GM21786 (cell line): ENCODE results near the gene SMPDL3A.

Source experiments
- ATAC-seq: cut with Tn5 transposase; IDR thresholded peaks from one replicate; pipeline ENCODE4 v1.9.1; 2021; ENCODE audit not compliant: unreplicated experiment

The SMPDL3A gene

DNA sequence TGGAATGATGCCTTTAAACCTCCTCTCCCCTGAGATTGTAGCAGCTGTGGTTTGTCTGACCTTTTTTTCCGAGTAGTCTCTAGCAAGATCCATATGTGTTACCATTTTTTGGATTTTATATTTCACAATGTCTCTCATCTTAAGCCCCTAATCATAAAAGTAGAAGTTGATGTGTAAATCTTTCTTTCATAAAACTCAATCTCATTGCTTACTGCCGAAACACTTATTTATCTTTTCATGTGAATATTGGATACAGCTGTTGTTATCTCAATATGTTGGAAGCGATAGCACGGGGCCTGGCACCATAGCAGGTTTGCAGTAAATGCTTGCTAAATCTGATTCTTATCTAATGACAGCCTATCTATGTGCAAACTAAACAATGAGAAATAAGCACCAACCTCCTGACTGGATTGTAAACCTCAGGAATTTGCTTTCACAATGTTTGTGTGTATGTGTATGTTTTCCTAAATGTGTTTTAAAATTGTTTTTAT is 14.2 kb downstream of the SMPDL3A start:
- ATAC-seq: no peak

DNA sequence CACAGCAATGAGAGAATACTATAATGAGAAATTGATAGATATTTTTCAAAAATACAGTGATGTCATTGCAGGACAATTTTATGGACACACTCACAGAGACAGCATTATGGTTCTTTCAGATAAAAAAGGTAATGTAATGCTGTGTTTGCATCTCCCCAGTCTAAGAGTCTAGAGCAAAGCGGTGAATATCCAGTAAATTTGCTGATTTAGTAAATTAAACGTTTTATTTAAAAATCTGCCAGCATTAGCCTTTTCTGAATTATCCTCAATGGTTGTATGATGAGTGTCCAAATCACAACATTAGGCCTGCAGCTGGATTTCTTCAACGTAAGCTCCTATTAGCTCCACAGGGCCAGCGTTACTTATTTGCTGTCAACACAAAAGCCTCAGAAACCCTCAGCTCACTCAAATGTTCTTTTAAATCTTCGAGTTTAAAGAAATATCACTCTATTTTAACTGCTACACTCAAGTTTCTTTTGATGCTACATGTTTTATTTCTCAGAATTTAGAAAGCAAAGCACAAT is 16.0 kb downstream of the SMPDL3A start:
- no peak for ATAC-seq

GRCh38 chr6:122806291-122806690 is 17.2 kb downstream of the SMPDL3A start:
- ATAC-seq: no peak

GRCh38 chr6:122808121-122808885 is 19.2 kb downstream of the SMPDL3A start:
- no peak for ATAC-seq

DNA sequence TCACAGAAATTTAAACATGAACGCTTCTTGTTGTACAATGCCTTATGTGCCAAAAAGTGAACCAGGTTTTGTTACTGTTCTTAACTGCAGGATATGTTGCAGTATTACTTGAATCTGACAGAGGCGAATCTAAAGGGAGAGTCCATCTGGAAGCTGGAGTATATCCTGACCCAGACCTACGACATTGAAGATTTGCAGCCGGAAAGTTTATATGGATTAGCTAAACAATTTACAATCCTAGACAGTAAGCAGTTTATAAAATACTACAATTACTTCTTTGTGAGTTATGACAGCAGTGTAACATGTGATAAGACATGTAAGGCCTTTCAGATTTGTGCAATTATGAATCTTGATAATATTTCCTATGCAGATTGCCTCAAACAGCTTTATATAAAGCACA is 19.9 kb downstream of the SMPDL3A start:
- no peak for ATAC-seq

DNA sequence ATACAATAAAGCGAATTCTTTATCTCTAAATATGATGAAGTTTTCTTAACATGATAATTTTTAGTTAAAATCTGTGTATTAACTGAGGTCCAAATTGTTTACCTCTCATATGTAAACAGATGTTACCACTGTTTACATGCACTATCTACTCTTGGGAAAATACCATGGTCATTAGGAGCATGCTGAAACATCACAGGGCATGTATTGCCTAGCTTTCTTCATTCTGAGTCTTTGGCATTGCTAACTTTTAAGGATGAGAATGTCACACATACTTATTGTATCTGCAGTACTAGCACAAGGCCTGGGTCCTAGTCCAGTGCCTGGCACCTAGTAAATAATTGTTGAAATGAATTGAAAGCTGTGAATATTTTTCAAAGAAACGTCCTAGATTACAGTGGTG is 20.6 kb downstream of the SMPDL3A start:
- no peak for ATAC-seq

DNA sequence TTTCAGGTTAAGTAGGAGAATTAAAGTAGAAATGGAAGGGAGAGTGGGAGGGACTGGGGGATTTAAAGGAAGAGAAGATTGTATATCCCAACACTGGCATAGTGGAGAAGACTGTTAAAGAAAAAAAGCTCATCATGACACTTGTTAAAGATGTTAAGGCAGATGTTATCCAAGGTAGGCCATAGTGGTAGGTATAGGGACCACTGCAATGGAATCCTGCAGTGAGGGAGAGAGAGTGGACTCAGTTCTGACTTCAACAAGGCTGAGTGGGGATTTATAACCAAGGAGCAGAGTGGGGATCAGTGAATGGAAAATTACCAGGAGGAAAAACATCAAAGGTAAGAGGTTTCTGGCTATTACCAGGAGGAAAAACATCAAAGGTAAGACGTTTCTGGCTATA is 21.1 kb downstream of the SMPDL3A start:
- ATAC-seq: no peak

DNA sequence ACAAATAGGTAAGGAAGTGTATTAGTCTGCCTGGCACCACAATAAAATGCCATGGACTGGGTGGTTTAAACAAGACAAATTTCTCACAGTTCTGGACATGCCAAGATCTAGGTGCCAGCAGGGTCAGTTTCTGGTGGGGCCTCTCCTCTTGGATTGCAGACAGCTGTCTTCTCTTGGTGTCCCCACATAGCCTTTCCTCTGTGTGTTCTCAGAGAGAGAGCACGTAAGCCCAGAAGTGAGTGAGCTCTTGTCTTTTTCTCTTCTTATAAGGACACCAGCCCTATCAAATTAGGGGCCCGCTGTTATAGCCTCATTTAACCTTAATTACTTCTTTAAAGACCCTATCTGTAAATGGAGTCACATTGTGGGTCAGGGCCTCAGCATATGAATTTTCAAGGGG is 28.3 kb downstream of the SMPDL3A start:
- ATAC-seq: no peak

GRCh38 chr6:122817766-122818165 is 28.7 kb downstream of the SMPDL3A start:
- no peak for ATAC-seq

DNA sequence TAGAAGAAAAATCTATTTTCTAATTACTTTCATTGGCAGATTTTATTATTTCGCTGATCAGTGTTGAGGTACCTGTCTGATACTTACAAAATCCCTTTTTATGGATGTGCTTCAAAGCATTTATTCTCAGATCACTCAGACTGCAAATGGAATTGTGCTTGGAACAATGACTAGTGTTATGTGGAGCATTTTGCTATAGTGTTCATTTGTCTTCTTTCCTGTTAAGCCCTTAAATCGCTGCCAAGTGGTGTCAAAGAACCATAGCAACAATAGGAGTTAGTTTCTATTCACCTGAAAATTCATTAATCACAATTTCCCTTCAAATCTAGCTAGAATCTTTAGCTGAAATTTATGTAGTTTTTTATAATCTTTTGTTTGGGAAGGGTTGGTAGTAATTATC is 29.8 kb downstream of the SMPDL3A start:
- ATAC-seq: no peak

DNA sequence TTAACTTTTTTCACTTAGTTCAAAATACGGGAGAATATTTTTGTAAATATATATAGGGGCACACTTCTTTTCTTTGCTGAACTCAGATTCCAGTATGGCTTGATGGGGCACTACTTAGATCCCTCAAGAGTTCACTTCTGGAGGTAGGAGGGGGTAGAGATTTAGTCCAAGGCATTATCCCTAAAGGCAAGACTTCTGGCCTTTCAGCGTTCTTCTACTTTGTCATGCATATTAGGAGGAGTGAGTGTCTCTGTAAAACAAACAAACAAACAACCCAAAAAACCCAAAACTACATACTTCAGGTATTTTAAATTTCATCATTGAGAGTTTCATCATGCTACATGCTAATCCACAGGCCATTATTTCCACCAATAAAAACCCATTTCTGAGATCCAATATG is 32.0 kb downstream of the SMPDL3A start:
- ATAC-seq: no peak

GRCh38 chr6:122825163-122825562 is 36.1 kb downstream of the SMPDL3A start:
- no peak for ATAC-seq

DNA sequence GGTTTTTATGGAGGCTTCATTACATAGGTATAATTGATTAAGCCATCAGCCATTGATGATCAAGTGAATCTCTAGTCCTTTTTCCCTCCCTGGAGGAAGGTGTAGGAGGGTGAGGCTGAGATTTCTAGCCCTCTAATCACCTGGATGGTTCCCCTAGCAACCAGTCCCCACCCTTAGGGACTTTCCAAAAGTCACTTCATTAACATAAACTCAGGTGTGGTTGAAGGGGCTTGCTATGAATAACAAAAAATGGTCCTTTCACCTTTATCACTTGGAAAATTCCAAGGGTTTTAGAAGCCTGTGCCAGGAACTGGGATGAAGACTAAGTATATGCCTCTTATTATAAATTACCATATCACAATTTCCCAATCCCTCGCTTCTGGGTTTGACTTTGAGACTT is 40.4 kb downstream of the SMPDL3A start:
- no peak for ATAC-seq

- no peak for ATAC-seq
These were observed 42.5 kb downstream of the SMPDL3A start for GRCh38 chr6:122831511-122831910.

DNA sequence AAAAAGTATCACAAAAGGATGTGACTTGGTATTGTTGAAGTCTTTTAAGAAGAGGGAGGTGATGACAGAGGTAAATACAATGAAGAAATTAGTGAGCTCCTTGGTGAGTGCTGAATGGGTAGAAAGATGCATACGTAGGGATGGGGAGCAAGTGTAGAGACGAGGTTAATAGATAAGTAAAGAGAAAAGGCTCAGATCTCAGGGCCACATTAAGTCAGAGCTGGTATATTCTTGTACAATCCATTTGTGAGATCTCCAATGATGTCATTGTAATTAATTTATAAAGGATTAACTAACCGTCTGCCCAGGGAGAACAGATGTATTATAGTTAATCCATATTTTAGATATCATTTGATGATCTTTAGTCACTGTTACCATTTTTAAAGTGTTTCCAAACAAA is 43.4 kb downstream of the SMPDL3A start:
- ATAC-seq: no peak

DNA sequence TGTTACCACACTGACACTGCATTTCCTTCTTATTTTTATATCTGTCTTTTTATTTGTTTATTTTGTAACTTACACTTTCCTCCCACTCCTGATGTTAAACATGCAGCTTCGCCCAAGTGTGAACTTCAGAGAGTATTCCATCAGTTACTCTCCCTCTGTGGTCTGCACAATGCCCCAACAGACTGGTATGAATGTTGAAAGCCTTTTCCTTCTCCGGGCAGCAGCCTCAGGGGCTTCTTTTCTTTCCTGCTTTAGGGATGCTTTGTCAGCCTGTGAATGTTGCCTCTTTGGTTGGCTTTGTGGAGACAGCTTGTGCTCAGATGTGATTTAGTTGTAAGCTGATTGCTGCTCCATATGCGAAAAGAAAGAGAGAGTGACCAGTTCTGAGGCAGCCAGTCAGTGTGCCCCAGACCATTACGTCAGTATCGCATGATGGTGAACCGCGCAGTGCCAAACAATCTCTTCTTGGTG is 44.0 kb downstream of the SMPDL3A start:
- ATAC-seq: no peak

DNA sequence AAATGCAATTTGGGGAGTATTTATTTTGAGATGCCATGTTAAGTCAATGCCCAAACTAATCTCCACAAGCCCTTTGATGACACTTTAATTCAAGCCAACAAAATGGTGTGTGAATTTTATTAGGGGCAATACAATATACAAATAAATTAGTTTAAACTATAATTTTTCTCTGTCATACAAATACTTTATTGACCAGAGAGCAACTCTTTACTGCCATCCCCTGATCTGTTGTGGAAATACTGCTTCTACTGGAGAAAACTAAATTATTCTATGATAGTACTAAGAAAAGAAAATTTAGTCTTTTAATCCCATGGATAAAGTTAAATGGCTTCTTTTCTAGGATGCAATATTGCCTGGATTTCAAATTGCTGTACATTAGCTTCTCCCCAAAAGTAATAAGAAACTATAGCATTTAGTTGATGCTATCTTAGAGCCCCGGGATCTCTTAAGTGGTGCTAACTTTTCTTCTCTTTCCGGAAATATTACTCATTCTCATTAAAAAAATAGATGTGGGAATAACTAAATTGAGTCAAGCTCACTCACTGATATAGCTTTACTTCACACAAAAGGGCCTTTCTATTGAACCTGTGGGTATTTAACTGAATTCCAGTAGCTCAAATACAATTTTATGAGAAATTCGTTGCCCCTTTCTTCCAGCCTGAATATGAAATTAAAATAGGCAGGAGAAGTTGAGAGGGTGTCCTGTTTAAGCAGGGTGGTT is 49.2 kb downstream of the SMPDL3A start:
- no peak for ATAC-seq

DNA sequence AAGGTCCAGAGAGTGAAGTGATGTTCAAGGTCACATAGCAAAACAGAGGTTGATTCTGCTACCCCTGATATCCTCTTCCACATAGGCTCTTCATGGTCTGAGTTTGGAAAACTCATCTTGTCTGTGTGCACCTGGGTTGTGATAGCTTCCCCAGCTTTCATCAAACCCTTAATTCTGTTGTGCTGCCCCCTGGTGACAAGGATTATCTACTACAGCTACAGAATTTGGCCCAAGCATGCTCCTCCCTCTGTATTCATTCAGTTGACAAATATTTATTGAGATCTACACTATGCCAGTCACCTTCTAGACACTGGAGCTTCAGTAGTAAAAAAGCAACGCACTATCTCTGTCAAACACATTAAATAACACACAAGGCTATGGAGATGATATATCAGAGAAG is 50.4 kb downstream of the SMPDL3A start:
- peak; percentile 91 for ATAC-seq

- ATAC-seq: no peak
These were observed 50.8 kb downstream of the SMPDL3A start for GRCh38 chr6:122839906-122840305.

DNA sequence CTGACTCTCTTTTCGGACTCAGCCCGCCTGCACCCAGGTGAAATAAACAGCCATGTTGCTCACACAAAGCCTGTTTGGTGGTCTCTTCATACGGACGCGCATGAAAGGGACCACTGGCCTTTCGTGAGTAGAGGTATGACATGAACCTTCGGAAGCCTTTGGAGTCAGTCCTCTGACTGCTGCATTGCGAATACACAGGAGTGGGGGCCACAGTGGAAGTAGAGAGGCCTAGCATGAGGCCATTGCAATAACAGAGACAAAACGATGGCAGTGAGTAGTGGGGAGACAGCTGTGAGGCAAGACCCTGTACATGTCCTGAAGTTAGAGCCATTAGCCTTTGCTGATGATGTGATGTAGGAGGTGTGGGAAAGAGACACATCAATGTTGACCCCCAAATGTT is 56.4 kb downstream of the SMPDL3A start:
- no peak for ATAC-seq

DNA sequence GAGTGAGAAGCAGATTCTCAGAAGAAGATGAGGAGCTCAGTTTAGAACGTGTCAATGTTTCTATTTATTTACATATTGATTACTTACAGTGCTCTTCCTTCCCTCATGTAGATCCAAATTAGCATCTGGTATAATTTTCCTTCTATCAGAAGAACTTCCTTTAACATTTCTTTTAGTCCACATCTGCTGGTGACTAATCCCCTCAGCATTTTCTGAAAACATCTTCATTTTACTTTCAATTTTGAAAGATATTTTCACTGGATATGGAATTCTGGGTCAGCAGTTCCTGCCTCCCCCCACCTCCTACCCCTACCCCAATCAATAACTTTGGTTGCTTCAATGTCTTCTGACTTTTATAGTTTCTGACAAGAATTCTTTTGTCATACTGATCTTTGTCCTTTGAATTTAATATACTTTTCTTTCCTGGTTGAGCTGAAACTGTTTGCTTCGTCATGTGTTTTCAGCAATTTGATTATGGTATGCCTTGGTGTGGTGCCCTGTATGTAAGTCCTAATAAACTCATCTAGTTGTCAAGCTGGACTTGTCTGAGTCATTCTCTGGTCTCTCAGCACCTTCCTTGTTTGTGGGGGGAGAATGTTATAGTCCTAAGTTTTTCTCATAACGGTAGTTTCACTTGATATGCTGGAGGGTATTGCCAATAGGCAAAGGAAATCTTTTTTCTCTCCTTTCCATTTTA is 57.0 kb downstream of the SMPDL3A start:
- ATAC-seq: no peak
